Fibroblast of skin of back (primary cell): ENCODE results near the gene SPRN.
"Not testable (repeated sequence)": the region's sequence is repeated elsewhere in the genome, so short reads cannot be mapped to it uniquely, and the experiment has no call there.

ENCODE experiments used
- DNase-seq: peaks from one replicate; pipeline ENCODE4 v3.0.0-alpha.2; 2013

SPRN gene

DNA sequence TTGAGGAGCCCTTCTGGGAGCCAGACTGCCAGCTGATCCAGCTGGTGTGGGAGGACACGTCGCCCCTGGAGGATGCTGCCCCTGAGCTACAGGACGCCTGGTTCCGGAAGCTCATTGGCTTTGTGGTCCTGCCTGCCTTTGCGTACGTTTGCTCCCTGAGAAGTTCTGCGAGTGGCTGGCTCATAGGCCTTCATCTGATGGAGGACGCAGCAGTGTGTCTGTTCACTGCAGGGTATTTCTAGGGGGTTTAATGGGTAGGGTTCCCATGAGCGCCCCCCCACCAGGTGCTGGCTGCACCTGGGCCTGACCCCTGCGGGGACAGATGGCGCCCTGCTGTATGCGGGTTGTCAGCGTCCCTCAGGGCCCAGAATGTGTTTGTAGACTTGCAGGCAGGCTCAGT is 40.4 kb downstream of the SPRN start:
- DNase-seq = no peak

DNA sequence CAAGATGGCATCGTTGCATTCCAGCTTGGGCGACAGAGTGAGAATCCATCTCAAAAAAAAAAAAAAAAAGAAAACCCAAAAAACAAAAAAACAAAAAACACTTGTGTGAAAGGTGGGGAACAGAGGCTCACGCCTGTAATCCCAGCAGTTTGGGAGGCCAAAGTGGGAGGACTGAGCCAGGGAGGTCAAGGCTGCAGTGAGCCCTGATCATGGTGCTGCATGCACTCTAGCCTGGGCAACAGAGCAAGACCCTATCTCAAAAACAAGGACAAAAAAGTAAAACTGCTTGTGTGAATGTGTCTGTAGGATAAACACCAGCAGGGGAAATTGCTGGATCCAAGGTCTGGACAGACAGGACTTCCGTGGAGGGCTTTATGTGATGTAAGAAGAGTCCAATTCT is 40.9 kb downstream of the SPRN start:
- DNase-seq = no peak

DNA sequence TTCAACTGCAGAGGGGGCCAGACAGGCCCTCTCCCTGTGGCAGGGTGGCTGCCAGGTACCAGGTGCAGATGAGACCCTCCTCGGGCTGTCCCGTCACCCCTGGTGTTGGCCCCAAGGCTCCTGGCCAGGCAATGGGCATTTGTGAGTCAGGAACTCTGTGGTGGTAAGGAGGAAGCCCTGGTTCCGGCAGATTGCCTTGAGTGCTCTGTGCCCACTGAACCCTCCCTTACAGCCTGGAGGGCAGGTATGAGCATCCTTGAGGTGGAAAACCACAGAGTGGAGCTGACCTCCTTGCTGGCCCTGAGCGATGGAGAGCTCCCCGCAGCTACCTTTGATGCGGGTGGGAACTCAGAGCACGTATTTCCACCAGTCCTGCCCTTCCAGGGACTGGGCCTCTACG is 43.4 kb downstream of the SPRN start:
- DNase-seq = no peak

DNA sequence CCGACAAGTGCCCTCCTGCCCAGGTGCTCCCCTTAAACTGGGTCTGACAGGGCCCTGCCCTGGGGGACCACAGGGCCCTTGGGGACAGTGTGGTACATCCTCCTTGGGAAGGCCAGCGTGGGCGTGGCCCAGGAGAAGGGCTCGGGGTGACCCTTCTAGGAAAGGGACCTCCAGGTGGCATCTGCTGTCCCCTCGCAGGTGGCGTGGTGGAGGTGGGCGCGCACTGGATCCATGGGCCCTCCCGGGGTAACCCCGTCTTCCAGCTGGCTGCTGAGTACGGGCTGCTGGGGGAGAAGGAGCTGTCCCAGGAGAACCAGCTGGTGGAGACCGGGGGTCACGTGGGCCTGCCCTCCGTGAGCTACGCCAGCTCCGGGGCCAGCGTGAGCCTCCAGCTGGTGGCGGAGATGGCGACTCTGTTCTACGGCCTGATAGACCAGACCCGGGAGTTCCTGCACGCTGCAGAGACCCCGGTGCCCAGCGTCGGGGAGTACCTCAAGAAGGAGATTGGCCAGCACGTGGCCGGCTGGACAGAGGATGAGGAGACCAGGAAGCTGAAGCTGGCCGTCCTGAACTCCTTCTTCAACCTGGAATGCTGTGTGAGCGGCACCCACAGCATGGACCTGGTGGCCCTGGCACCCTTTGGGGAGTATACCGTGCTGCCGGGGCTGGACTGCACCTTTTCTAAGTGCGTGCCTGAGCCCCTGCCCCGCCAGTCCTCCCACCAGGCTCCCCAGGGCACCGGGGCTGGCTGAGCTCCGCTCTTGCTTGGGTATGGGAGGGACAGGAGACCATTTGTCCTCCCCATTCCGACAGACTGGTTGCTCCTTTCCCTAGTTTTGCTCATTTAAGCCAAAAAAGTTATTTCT is 44.4 kb downstream of the SPRN start:
- no peak for DNase-seq

DNA sequence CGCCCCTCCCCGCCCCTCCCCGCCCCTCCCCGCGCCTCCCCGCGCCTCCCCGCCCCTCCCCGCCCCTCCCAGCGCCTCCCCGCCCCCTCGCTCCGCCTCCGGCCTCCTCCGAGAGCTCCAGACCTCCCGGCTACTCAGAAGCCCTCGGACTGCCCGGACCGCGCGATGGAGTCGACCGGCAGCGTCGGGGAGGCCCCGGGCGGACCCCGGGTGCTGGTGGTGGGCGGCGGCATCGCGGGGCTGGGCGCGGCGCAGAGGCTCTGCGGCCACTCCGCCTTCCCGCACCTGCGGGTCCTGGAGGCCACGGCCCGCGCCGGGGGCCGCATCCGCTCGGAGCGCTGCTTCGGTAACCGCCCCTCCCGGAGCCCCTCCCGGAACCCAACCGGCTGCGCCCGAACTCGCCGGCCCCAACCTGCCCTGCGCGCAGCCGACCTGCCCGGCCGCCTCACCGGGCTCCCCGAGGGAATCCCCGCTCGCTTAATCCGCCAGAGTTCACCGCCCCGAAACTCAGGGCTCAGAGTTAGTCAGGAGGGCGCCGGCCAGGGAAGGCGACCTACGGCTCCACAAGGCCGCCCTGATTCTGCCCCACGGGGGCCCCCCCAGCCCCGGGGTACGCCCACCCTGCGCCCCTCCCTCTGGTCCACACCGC is 45.1 kb downstream of the SPRN start, which contains the start of gene PAOX:
Gene PAOX (plus strand): TSS at position 111 of the 649 bp plus-strand sequence. CDS start 55 bp downstream, at position 166.
- DNase-seq = peak; percentile 64

DNA sequence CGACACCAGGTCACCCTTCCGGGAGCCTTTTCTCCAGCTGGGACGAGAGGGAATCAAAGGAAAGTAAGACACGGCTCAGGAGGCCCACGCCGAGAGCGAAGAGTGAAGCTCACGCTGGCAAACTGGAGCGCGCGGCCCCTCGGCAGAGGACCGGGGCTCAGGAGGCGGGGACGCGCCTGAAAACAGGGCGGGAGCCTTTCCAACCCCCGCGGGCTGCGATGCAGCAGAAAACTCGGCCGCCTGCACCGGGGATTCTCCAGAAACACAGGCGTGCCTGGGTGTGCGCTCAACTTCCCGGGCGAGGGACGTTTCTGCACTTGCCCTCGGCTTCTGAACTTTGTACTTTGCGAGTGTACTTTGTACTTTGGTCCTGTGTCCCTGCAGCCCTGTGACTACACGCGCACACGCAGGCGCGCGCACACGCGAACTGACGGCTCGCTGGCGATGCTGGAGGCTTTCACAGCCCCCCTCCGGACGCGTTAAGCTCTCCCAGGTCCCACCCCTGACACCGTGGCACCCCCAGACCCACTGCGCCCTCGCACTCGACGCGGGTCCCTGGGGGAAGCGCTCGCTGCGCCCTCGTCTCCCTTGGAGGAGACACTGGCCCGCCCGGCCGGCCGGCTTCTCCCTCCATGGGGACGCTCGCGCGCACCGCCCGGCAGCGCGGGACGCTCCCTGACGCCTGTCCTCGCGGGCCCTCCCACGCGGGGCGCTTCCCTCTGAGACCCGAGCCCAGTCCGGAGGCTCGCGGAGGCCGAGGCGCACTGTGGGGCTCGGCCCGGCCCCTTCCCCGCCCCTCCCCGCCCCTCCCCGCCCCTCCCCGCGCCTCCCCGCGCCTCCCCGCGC is 46.0 kb downstream of the SPRN start:
- DNase-seq = peak; percentile 39

DNA sequence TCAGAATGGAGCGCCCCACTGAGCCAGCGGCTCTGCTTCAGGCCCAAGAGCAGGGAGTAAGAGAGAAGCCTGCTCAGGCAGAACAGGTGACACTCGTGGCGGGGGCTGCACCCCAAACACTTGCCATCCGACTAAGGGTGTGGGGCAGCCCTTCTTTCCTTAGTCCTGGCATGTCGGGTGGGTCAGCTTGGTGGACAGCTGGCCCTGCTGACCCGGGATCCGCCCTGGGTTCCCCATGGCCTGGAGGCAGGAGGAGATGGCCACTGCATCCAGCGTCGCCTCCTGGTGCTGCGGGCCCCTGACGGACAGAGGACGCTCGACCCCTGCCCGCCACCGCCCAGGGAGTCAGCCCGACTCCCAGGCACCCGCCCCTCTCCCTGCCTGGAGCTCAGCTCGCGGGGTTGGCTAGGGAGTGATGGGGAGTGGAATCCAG is 46.6 kb downstream of the SPRN start:
- DNase-seq = no peak

DNA sequence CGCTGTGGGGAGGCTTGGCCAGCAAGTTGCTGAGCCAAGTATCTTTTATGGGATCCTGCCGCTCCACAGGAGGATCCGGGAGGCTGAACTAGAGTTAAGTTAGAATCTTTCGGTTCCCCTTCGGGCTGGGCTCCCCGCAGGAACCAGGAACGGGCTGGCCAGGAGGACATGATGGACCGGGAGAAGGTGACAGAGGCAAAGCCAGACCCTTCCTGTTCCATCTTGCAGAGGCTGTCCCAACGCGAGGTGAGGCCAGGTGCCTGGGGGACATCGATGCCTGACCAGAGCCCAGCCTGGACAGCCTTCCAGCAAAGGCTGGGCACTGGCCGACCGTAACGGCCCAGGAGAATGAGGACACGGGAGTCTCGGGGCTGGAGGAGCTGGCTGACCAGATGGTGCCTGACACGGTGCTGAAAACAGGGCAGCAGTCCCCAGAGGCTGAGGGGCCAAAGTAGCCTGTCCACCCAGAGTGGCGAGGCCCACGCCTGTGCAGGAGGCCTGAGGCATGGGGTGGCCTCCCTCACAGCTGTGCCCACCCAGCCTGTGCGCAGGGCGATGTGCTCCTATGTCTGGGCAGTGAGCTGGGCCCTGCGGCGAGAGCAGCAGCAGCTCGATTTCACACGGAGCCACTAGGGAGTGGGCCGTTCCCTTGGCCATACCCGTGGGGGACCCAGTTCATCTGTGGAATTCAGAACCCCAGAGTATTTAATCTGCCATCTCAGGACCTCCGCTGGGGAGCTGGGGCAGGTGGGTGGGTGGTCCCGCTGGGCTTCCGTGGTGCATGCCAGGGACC is 47.2 kb downstream of the SPRN start:
- no peak for DNase-seq

DNA sequence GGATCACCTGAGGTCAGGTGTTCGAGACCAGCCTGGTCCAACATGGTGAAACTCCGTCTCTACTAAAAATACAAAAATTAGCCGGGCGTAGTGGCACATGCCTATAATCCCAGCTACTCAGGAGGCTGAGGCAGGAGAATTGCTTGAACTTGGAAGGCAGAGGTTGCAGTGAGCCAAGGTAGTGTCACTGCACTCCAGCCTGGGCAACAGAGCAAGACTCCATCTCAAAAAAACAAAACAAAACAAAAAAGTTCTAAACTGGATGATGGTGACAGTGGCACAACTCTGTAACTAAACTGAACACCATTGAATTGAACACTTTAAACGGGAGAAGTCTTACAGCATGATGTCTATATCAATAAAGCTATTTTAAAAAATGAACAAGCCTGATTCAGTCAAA is 48.2 kb downstream of the SPRN start:
- DNase-seq = not testable (repeated sequence)

DNA sequence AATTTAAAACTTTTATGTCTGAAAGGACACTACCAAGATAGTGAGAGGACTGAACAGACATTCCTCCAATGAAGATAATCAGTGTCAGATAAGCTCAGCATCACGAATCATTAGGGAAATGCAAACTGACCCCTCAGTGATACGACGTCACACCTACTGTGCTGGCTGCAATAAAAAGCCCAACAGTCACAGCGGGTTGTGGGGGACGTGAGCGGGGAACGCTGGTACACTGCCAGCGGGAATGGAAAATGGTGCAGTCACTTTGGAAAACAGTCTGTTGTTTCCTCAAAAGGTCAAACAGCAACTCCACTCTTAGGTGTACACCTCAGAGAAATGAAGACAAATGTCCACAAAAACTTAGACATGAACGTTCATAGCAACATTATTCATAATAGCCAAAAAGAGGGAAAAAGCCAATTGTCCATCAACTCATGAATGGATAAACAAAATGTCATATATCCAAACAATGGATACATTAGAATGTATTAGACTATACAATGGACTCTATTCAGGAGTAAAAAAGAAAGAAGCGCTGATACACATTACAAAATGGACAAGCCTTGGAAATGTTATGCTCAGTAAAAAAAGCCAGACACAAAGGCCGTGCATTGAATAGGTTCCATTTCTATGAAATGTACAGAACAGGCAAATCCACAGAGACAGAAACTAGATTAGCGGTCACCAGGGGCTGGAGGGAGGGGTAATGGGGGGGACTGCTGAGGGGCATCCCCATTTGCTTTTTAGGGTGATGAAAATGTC is 48.9 kb downstream of the SPRN start:
- no peak for DNase-seq

DNA sequence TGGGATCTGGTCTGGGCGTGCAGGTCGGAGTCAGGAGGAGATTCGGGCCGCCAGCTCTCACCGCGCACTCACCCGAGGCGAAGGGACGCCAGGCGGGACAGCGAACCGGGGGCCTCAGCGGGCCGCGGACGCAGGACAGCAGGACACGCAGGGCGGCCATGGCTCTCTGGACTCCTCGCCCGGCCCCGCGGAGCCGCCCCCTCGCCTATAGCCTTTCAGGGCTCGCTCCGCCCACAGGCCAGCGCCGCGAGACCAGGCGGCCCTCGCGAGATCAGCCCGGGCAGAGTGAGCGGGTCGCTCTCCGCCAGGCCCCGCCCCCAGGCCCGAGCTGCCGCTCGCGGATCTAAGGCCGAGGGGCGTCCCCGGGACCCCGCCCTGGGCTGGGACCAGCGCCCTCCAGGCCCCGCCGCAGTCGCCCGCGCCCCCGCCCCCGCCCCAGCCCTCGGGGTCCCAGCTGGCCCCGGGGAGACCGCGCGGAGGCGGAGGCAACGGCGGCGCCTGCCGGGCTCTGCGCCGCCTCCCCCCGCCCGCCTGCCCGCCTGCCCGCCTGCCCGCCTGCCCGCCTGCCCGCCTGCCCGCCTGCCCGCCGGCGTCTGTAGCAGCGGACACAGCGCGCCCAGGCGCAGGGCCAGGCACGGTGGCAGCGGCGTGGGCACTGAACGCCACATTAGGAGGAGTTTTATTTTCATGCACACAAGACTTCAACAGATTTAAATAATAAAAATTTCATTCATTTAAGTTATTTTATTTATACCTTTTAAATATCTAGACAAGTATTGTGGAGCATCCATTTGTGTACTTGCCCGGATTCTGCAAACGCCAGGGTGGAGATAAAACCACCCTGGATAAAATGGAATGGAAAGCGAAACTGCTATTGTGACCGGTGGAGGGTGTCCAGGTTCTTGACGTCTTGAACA is 51.0 kb downstream of the SPRN start, which contains the start of gene ECHS1:
Gene ECHS1 (minus strand): TSS at position 181 of the 917 bp plus-strand sequence. CDS start 21 bp downstream, at position 160.
- peak; percentile 90 for DNase-seq

DNA sequence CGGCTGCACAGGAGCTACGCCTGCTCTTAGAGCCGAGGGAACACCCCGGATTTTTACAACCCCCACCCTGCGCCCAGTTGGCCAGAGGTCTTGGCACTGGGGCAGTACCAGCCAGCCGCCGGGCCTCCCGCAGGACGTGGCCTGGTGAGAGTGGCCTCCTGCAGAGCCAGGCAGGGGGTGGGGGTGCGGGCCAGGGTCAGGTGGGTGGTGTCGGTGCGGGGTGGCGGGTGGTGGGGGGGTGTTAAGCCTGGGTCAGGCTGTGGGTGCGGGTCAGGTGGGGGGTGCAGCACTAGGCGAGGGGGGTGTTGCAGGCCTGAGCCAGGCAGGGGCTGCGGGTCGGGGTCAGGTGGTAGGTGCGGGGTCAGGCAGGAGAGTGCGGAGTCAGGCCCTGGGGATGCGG is 51.9 kb downstream of the SPRN start:
- no peak for DNase-seq
